ENCODE data around the gene SH2B3.

SH2B3 gene

DNA sequence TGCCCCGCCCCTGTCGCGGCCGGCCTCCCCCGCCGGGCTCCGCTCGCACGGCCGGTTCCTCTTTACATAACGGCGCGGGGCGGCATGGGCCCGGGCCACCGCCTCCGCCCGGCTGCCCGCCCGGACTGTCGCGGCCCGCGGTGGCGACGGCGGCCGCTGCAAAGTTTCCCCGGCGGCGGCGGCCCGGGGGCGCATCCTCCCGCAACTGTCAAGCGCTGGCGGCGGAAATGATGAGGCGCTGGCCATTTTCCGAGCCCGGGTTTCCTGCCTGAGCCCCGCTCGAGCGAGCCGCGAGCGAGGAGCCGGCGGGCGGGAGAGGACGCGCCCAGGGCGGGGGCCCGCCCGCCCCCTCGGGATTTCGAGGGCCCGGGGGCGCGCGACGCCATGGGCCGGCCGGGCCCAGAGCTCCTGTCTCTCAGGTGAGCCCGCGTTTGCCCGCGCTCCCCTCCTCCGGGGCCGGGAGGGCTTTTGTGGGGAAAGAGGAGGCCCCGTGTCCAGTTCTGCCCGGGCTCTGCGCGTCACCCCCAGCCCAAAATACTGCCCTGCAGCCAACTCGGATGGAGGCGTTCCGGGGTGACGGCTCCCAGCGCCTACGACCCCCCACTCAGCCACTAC lies at the start of gene SH2B3:
Gene SH2B3 (plus strand): TSS at position 65 of the 615 bp plus-strand sequence. CDS start 12,223 bp downstream, outside the sequence.
- peak; percentile 62 for TF ChIP-seq POLR2A (IDR thresholded peaks at IDR 0.05; ENCODE audit: low read length)
- no peak for TF ChIP-seq GATA1 (IDR thresholded peaks at IDR 0.05; ENCODE audit: low read depth, low read length)
- no peak for DNase-seq

DNA sequence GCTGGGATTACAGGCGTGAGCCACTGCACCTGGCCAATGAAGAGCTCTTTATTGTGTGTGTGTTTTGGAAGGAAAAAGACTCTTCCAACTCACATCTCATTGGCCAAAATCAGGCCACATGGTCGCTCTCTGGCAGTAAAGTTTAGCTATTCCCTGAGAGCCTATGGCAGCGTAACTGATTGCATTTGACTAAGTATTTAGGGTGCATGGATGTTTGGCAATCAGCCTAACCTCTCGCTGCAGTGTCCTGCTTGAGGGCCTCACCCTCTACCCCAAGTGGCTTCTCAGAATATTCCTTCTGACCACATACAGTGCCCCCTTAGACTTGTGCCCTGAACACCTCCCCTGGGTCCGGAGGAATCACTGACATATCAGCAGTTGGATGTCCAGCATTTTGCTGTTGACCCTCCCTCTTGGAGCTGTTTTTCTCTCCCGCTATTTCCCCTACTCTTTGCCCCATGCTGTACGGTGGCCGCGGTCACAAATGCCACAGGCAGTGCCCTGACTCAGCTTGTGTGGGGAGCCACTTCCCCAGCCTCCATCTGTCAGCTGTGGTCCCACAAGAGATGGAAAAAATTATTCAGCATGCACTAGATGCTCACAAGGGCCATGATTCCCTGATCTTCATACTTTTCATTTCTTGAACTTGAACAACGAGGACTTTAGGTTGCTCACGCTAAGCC lies 46.4 kb upstream of the SH2B3 start:
- TF ChIP-seq GATA1 (IDR thresholded peaks at IDR 0.05; ENCODE audit: low read depth, low read length) (no peak), POLR2A (IDR thresholded peaks at IDR 0.05; ENCODE audit: low read length) (peak; percentile 18)

DNA sequence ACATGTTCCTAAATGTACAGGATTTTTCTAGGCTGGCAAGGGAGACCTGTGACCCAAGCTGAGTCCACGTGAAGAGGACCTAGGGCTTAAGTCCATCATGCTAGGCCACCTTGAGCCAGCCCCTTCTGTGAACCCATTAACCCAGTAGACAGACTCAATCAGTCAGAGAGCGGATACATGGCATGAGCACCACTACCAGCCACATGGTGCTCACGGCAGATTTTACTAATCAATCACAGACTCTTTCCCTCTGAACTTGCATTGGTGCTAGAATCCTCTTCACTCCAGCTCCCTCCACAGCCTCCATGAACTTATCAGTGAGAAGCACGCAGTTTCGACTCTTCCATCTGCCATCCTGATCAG lies 45.8 kb upstream of the SH2B3 start:
- DNase-seq: no peak
- TF ChIP-seq GATA1 (IDR thresholded peaks at IDR 0.05; ENCODE audit: low read depth, low read length) (no peak), POLR2A (IDR thresholded peaks at IDR 0.05; ENCODE audit: low read length) (peak; percentile 11)

More for the DNA sequence above, 46.4 kb upstream of the SH2B3 start:
- no peak for DNase-seq

DNA sequence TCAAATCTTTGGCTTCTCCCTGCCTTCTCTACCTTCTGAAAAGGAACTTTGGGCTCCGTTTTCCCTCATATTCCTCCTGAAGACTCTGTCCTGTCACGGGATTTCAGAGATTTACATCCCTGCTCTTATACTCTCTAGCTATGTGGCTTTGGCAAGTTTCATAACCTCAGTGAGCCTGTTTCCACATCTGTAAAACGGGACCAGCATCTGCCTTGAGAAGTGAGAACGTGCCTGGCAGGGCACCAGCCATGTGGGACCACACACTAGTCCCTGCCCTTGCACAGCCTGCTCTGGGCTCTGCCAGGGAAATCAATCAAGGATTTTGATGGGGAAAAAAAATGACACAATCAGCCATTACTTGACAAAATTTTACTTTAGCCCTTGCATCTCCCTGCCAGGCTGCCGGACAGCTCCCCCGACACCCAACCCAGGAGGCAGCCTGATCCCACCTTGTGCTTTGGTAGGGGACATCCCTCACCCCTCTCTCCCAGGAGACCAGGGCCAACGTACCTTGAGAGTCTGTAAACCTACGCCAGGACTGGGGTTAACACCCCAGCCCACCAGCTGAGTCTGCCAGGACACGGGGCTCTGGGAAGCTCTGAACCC lies 45.3 kb upstream of the SH2B3 start:
- DNase-seq: no peak

DNA sequence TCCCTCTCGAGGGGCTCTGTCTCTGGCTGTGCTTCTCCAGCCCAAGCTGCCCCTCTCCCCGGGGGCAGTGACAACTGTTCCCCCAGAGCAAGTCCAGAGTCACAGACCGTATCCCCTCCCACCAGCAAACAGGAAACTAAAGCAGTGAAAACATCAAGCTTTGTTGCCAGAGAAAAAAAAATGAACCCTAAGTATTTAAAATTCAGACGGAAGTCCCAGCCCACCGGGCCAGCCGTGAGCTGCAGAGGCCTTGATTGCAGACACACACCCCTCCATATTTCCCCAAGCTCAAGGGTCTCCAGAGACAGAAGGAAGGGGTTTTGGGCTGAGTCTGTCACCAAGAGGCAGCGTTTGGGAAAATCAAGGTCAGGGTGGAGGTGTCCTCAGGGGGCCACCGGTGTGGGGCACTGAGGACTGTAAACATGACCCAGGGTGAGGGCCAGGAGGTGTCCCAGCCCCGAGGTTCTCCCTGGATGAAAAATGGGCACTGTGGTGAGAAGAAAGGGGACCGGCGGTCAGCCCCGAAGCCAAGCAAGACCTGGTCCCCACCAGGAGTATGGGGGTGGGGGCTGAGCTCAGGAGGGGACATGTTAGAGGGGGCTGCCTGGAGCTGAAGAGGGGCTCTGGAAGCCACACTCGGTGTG lies 44.5 kb upstream of the SH2B3 start:
- TF ChIP-seq GATA1 (IDR thresholded peaks at IDR 0.05; ENCODE audit: low read depth, low read length) (no peak), POLR2A (IDR thresholded peaks at IDR 0.05; ENCODE audit: low read length) (no peak)

More for the DNA sequence above, 45.3 kb upstream of the SH2B3 start:
- TF ChIP-seq POLR2A (IDR thresholded peaks at IDR 0.05; ENCODE audit: low read length) (no peak), GATA1 (IDR thresholded peaks at IDR 0.05; ENCODE audit: low read depth, low read length) (no peak)

DNA sequence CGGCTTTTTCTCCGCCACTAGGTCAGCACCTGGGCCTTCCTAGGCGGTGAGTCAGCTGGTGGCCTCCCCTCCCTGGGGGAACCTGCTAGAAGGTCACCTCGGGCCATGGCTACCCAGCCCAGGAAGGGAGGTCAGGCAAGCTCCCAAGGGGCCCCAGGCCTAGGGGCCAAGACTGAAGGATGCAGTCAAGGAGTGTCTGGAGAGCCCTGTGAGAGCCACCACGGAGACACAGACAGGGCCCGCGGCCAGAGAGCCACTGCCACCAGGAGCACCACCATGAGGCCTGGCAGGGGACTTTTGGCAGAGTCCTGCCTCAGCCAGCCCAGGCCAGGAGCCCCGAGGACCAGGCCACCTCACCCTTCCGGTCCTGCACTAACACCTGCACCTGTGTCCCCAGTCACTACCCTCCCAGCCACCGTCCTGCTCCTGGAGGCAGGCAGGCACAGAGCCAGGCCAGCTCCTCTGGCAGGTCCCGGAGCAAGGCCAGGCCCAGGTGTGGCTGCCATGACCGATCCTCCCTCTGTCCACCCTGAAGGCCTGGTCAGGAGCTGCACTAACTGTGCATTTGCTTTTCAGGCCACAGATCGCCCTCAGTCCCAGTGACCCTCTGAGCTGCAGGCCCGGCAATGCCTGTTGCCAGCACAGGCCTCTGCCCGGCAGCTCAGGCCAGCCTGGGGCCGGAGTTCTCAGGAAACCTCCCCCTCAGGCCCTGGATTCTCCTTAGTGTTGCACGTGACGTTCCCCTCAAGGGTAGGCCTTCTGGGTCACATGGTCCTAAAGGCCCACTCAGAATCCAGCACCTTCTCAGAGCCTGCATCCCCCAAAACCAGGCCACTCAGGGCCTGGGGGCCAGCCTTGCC lies 43.8 kb upstream of the SH2B3 start:
- no peak for DNase-seq
- TF ChIP-seq POLR2A (IDR thresholded peaks at IDR 0.05; ENCODE audit: low read length): no peak
- no peak for TF ChIP-seq GATA1 (IDR thresholded peaks at IDR 0.05; ENCODE audit: low read depth, low read length)

More for the DNA sequence above, 44.5 kb upstream of the SH2B3 start:
- DNase-seq: no peak

DNA sequence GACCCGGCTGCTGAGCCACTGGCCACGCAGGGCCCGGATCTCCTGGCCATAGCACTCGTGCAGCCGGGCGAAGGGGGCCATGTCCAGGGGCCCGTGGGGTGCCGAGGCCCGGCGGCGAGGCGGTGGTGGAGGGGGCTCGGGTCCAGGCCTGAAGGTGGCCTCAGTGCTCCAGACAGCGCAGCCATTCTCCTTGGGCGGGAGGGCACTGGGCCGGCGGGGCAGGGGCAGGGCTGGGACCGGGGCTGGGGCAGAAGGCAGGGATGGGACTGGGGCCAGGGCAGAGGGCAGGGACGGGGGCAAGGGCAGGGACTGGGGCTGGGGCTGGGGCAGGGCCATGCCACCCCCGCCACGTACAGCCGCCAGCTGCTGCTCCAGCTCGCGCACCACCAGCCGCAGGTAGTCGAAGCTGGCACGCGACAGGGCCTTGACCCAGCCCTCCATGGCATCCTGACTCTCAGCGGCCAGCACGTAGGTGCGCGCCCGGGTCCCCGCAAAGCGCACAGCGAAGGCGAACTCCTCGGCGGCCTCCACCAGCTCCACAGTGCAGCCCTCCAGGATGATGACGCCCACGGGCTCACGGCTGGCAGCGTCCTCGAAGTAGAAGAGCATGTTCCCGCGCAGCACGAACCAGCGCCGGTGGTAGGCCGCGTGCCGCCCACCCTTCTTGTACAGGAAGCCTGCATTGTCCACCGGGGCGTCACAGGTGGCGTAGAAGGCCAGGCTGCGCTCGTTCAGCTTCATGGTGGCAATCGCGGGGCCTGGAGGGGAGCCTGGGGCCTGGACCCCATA lies 42.8 kb upstream of the SH2B3 start:
- DNase-seq: no peak
- TF ChIP-seq POLR2A (IDR thresholded peaks at IDR 0.05; ENCODE audit: low read length) (no peak), GATA1 (IDR thresholded peaks at IDR 0.05; ENCODE audit: low read depth, low read length) (no peak)

DNA sequence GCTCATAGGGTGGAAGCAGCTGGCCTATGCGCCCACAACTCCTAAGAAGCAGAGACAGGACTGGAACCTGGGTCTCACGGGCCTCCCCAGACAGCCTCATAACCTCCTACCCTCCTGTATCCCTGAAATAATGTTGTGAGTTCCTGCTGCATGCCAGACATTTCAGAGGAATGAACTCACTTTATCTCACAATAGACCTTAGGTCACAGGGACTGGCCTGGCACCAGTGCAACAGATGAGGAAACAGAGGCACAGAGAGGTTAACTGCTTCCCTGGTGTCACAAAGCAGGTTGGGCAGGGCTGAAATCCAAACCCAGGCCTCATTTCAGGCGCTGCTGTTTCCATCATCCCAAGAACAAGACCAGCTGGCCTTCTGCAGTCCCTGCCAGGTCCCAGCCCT lies 42.1 kb upstream of the SH2B3 start:
- DNase-seq: no peak
- TF ChIP-seq GATA1 (IDR thresholded peaks at IDR 0.05; ENCODE audit: low read depth, low read length): no peak
- TF ChIP-seq POLR2A (IDR thresholded peaks at IDR 0.05; ENCODE audit: low read length): no peak

DNA sequence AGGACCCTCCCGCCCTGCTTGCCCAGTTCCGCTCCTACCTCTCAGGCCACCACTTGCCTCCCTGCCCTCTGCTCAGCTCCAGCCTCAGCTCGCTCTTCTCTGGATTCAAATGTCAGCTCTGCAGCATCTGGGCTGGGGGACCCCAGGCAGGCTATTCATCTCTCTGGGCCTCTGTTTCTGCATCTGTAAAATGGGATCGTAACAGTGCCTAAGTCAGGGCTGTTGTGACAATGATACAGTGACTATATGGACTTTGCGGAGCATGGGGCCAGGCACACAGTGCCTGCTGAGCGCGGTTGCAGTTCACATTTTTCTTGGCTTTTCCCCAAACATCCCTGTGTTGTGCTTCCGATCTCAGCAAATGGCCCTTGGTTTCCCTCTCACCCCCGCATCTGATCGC lies 39.6 kb upstream of the SH2B3 start:
- no peak for TF ChIP-seq GATA1 (IDR thresholded peaks at IDR 0.05; ENCODE audit: low read depth, low read length)
- TF ChIP-seq POLR2A (IDR thresholded peaks at IDR 0.05; ENCODE audit: low read length): no peak
- DNase-seq: no peak

DNA sequence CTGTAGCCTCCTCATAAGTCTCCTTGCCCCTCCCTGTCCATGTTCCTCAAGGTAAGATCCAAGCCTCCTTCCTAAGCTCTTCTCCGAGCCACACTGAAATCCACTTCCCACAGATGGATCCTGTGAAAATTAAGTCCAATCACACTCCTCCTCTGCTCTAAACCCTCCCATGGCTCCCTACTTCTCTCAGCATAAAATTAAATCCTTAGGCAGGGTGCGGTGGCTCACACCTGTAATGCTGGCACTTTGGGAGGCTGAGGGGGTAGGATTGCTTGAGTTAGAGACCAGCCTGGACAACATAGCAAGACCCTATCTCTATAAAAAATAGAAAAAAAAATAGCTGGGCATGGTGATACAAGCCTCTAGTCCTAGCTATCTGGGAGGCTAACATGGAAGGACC lies 39.1 kb upstream of the SH2B3 start:
- TF ChIP-seq POLR2A (IDR thresholded peaks at IDR 0.05; ENCODE audit: low read length): no peak
- no peak for TF ChIP-seq GATA1 (IDR thresholded peaks at IDR 0.05; ENCODE audit: low read depth, low read length)

DNA sequence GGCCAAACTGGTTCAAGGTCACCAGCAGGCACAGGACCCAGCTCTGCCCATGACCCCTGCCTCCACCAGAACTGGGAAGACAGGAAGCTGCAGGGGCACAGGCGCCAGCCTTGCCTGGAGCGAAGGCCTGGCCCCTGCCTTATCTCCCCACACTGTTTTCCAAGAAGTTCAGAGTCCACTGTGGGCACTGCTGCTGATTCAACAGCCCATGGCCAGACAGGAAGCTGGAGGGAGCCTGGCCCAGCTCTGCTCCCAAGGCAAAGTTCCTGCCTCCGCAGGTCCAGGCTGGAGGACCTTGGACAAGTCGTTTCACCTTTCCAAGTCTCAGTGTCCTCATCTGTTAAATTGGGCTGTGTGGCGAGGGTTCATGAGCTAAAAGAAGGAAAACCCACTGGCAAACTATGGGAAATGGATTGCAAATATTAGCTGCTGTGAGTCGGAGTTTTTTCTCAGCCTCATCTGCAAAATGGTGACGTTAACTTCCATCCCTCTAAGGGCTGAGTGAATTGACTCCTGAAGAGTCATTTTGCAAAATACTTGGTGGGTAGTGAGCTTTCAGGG lies 38.0 kb upstream of the SH2B3 start:
- peak in 1 of 2 experiments; percentile 26 for DNase-seq
- TF ChIP-seq POLR2A (IDR thresholded peaks at IDR 0.05; ENCODE audit: low read length) (no peak), GATA1 (IDR thresholded peaks at IDR 0.05; ENCODE audit: low read depth, low read length) (no peak)

More for the DNA sequence above, 39.1 kb upstream of the SH2B3 start:
- DNase-seq: no peak

DNA sequence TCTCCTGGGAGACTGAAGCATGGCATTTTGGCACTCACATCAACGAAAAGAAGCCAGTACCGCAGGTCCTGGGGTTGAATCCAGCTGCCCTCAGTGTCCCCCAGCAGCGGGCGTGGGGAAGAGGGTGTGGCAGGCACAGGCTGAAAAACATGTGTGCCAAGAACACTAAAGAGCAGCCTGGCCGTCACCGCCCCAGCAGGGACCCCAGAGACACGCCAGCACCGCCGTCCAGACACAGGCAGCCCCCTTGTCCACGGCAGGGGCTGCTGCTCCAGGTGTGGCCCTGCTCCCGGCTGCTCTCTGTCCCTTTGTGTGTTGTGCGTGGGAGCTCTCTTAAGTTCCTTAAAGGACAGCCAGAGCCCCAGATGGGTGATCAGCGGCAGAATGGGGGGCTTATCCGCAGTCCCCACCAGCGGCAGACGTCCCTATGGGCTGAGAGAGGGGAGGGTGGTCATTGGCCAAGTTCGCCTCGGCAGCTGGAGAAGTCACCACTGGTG lies 37.4 kb upstream of the SH2B3 start:
- DNase-seq: peak; percentile 17 to 35
- TF ChIP-seq GATA1 (IDR thresholded peaks at IDR 0.05; ENCODE audit: low read depth, low read length) (no peak), POLR2A (IDR thresholded peaks at IDR 0.05; ENCODE audit: low read length) (no peak)
